NCI-H748 treated with DMSO at 0.1 percent for 48 hours (cell line): ENCODE data around the gene CEP57L1.
"Not testable (repeated sequence)": the region's sequence is repeated elsewhere in the genome, so short reads cannot be mapped to it uniquely, and the experiment has no call there.

Experiments used
- DNase-seq: peaks from one replicate; lab custom pipeline; 2025; lab: John Stamatoyannopoulos, UW

CEP57L1 gene

DNA sequence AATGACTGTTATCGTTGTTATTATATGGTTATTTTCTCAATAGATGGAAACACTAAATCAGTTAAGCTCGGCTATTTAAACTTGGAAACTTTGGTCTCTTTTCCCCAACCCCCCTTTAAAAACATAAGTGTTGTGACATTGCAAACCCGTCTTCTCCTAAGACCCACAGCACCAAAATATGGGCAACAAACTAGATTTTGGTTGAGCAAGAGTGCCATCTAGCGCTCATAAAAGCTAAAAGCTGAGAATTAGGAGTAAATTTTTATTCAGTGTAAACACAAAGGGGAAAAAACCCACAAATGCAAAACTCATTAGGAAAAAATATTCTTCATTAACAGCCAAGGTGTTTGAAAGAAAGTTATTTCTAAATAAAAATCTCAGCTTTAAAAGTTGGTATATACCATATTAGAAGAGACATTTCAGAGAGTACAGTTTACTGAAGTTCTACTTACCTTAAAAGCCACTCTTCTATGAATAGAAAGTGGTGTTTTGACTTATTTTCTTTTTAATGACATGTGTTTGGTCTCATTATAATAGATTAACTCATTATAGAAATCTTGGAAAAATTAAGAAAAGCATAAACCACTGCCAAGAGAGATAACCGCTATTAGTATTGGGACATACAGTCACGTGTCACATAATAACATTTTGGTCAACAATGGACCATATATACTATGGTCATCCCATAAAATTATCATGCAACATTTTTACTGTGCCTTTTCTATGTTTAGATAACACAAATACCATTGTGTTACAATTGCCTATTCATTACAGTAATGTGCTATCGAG, 21.8 kb upstream of the CEP57L1 start:
- peak; percentile 75 for DNase-seq

DNA sequence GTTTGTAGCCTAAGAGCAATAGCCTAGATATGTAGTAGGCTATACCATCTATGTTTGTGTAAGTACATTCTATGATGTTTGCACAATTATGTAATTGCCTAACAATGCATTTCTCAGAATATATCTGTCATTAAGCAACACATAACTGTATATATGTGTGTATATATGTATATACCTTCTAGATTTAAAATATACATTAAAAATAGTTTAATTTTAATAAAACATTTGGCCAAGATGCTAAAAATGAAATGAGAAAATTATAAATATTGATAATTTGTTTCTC, 21.2 kb upstream of the CEP57L1 start:
- no peak for DNase-seq

DNA sequence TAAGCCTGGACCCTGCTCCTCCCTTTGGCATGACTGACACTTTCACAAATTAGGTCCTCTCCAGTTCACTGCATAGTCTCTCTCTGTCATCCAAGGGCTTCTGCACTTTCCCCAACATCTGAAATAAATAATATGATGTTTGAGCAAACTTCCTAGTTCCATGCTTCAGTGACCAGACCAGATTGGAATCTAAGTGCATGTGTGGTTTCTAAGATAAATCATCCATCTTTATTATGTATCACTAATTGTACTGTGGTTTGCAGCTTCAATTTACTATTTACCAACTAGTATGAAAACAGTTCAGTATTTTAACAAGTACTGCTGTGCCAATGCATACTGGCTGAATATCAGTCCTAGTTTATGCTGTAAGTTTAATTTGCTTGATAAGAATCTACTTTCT, 19.4 kb upstream of the CEP57L1 start:
- DNase-seq = no peak

DNA sequence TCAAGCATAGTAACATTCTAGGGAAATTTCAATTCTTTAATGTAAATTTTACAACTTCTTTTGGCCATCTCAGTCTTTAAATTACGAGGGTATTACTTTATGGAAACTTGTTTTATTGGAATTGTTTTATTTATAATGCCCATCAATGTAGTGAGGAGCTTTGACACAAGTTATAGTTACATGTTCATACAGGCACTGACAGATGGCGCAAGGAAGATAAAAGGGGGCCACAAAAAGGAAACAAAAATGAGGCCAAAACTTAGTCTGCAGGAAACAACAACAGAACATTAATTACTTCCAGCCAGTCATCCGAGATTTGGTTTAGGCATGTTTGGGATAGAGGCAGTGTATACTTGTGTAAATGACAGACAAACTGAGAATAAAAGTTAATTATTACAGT, 18.9 kb upstream of the CEP57L1 start:
- no peak for DNase-seq

DNA sequence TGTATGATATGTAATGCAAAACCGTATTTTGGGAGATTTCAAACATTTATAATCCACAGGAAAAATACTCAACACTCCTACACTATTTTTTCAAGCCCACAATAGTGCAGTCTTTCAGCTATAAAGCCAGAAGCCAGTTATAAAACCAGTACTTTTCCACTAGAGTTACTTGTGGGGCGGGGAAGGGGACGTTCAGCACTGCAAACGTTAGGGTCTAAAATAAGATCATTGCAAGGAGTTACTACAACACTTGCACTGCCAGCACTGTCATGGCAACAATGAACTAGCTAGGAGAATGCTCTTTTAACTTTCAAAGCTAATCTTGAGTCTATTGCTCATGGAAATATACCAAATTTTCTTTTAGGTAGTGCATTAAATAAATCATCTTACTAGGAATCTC, 15.3 kb upstream of the CEP57L1 start:
- no peak for DNase-seq

DNA sequence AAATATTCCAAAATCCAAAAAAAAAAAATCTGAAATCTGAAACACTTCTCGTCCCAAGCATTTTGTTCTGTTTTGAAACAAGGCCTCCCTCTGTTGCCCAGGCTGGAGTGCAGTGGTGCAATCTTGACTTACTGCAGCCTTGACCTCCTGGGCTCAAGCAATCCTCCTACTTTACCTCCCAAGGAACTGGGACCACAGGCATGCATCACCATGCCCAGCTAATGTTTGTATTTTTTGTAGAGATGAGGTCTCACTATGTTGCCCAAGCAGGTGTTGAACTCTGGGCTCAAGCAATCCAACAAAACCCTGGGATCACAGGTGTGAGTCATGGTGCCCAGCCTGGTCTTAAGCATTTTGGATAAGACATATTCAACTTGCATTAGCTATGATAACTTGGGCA, 14.3 kb upstream of the CEP57L1 start:
- no peak for DNase-seq

DNA sequence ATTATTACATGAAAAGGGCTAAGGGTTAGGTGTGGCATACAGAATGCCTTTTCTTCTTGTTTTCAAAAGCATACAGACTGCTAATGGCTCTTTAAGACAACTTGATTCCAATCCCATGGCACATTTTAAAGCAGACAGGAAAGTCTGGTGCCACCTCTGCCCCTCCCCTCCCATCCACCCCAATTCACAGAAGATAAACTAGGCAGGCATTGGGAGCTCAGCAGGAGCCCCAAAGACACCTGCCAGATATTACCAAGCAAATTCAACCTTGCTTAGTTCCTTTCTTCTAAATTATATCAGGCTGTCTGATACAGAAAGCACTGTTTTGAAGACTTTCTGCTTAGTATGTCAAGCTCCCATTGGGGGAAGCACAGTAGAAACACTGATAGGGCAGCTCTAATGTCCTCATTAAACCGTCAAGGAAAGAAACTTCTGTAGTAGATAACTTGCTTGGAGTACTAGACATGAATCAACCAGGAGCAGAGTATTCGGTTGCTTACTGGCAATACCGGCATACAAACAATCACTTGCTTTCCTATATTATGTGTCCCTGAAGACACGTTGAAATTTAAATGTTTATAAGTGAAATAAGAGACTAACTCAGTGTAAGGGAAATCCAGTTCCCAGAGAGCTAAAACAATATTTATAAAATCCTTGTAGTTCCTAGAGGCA, 13.7 kb upstream of the CEP57L1 start:
- DNase-seq = no peak

DNA sequence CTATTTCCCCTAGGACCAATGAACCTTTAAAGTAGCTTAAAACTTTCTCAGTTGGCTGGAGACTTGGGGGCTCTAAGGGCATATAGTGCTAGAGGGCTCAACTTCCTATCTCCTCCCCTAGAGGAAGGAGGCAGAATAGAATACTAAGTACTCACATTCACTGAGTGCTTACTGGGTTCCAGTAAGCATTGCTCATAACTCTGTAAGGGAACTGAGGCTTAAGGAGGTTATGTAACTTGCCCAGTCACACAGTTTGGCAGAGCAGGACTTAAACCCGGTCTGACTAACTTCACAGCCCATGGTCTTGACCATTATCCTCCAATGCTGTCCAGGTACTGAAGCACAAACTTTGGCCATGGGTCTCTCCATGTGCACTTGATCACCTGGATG, 13.1 kb upstream of the CEP57L1 start:
- DNase-seq = no peak

DNA sequence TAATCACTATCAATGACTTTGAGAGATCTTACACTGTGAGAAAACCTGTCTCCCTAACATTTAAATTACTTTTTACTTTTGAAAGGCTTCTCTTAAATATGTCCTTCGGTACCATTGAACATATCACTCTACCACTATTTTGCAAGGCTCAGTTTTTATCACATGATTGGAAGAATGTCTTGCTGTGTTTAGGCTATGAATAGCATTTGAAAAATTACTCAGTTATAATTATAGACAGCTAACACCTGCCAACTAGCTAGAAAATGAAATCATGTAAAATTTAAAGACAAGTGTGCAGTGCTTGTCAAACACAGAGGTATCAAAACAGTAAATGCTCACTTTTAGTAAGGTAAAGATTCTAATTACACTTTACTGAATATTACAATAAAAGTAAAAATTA, 11.7 kb upstream of the CEP57L1 start:
- DNase-seq = no peak

DNA sequence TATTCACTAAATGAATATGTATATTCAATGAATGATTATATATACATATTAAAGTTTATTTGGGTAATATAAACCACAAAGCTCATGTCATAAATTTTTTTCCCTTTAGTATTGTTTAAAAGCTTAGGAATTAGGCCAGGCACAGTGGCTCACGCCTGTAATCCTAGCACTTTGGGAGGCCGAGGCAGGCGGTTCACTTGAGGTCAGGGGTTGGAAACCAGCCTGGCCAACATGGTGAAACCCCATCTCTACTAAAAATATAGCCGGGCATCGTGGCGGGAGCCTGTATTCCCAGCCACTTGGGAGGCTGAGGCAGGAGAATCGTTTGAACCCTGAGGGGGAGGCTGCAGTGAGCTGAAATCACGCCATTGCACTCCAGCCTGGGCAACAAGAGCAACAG, 11.2 kb upstream of the CEP57L1 start:
- DNase-seq = not testable (repeated sequence)

DNA sequence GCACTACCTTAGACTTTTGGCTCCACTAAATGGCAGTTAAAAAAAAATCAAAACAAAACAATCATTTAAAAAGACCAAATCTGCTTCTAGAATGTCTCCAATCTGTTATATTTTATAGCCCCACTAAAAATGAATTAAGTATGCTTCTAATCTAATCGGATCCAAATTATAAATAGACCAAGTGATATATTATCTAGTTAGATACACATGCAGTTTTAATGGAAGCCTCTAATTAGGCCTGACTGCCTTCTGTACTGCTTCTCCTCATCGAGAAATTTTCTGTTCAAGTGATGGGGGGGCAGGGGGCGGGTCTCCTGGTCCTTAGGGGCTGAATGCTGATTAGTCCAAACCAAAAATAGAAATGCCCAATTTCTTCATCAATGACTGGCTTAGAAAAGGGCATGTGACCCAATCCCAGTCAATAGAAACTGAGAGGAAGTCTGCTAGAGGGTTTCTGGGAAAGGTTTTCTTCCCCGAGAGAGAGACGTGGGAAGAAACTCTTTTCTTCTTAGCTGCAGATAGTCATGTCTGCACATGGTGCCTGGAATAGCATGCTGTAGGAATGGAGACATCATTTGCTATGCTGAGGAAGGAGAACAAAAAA, 7.5 kb upstream of the CEP57L1 start:
- DNase-seq = no peak

DNA sequence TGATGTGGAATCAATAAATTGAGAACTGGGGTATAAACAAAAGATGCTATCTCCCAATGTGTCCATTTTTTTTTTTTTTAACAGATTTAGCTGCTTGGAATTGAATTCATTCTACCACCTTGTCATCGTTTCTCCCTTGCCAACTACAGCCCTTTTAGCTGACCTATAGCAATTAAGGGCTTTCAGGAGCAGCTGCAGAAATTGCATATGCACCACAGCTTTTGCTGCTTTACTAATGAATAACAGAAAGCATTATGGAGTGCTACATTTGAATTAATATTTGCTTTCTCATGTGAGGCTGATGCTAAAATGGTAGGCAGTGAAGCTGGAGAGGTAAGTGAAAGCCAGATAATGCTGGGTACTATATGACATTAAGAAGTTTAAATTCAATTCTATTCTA, 6.3 kb upstream of the CEP57L1 start:
- no peak for DNase-seq

DNA sequence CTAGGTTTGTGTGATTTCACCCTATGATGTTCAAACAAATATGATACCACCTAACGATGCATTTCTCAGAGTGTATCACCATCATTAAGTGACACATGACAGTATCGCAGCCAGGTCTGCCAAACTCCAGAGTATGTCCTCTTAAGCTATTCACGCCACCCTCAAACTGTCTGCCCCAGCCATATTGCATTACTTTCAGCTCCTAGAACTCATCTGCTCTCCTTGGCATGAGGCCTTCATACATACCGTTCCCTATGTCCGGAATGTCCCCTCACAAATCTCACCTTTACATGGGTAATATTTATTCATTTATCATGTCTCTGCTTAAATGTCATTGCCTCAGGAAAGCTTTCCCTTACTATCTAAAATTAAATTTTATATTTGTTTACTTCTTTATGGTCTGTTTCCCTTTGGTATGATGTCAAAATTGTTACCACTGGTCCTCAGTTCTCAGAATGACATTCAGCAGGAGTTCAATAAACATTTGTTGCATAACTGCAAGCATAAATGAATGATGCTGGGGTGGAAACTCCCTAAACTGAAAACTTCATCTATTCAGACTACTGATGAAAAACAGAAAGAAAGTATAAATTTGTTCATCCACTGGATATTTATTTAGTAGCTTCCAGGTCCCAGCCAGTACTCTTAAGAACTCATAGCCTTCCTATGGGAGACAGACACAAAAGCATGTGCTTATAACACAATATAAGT, 3.8 kb upstream of the CEP57L1 start:
- no peak for DNase-seq

DNA sequence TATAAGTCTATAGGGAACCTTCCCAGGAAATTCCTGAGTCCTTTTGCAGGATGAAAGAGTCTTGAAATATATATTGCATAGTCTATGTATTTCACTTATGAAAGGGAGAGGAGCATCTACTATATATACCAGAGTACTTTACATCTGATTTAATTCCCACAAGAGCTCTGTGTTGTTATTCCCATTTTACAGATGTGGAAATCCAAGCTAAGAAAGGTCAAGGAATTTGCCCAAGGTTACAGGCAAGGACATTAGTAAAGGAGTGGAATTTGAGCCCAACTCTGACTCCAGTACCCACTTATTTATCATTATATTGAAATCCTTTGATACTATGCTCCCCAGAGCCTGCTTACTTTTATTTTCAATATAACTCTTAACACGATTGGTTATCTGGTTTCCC, 3.2 kb upstream of the CEP57L1 start:
- DNase-seq = no peak

DNA sequence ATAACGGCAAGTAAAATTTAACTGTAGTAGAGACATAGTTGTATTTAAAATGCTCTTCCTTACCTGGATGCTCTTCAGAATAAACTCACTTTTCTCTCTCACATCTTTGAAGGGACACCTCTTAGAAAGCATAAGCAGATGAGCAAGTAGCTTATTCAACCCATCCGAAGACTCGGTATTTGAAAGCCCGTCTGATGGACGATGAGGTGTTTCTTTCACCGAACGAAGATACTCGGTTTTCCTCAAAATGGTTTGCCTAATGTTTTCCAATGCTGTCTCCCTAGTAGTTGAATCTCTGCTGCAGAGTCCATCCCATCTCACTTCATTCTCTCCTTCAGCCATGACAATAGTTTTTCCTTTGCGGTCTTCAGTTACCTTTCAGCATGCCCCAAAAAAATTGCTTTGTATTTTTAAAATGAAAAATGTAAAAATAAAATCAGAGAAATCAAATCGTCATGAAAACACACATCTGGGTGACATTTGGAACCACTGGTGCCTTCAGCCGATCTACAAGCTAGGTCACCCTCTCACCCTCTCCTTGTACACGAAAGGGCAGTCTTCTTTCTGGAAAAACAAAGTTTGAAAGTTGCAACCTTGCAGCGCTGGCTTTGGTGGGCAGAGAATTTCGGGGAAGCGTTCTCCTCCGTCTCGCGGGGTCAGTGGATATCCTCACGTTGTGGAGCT, 1.4 kb upstream of the CEP57L1 start:
- DNase-seq = peak; percentile 31

DNA sequence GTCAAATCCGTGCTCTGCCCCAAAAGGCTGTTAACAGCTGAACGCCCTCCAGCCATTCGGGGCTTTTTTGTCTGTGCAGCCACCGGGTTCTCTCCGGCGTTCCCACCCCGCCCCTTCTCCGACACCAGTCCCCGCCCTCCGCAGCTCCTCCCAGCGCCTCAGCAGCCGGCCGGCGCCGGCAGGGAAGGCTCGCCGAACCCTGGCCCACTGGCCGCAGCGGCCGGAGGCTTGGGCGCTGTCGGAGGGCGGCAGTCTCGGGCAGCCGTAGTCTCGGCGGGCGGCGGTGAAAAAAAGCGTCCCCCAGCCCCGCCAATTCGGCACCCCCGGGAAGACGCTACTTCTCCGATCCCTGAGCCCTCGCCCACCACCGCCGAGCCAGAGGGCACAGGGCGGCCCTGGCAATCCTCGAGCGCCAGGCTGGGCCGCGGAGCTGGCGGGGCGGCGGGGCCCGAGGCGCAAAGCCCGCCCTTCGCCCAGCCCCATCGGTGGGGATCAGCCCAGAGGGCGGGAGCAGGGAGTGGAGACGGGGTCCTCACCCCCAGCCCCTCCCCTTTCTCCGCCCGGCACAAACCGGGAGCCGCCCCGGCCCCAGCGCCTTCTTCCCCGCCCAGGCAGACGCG, 781 bp upstream of the CEP57L1 start, which contains the start of gene SESN1:
Gene SESN1 (minus strand): TSS at position 431 of the 620 bp plus-strand sequence. CDS start 773 bp downstream, outside the sequence.
- peak; percentile 85 for DNase-seq

DNA sequence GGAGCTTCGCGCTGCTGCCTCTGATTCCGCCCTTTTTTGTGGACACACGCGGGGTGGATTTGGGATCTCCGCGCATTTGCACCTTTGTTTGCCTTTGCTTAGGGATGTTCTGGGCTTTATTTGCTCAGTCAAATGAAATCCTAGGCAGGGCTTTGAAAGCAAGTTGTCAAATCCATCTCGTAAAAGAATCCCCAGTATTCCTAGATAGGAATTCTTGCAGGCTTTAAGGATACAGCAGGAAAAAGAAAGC, 453 bp downstream of the CEP57L1 start:
- DNase-seq = no peak

DNA sequence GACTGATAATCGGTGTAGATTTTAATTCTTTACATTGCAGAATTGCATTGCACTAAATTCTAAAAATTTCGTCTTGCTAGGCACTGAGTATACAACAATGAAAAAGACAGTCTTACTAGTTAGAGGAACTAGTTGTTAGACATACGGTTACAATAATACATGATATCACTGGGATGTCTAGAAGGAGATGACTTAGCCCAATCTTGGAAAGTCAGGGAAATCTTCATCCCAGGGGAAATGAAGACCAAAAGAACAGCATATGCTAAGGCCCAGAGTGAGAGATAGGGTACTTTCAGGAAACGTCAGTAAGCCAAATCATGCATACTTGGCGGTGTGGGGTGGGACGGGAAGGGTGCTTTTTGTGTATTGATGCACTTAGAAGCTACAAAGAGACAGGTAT, 901 bp downstream of the CEP57L1 start:
- DNase-seq = no peak

DNA sequence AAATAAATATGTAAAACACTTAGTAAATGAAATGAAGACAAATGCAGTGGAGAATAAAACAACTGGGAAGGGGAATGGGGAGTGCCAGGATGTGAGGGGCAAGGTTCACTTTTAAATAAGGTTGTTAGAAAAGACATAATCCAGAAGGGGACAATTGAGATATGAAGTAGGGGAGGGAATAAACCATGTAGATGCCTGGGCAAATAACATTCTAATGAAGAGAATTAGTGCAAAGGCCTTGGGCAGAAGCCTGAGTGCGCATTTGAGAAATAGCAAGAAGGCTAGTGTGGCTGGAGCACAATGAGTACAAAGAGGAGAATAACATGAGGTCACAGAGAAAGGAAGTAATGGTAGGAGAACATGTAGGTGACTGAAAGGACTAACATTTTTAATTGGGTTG, 2.4 kb downstream of the CEP57L1 start:
- no peak for DNase-seq

DNA sequence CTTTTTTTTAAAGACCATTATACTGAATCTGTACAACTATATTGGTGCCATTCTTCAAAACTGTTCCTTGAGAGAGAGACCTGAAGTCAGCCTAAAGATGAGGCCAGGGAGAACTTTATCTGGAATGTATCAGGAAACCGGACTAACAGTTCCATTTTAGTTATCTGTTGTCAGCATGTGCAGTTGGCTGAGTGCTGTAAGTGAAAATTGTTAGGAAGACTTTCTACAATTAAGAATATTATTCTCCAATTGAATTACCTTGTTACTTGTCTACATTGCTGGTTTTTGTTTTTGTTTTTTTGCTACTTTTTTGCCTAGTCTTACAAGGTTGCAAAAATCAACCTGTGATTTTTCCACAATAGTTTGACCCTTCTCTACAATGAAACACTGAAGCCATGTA, 7.5 kb downstream of the CEP57L1 start:
- no peak for DNase-seq

DNA sequence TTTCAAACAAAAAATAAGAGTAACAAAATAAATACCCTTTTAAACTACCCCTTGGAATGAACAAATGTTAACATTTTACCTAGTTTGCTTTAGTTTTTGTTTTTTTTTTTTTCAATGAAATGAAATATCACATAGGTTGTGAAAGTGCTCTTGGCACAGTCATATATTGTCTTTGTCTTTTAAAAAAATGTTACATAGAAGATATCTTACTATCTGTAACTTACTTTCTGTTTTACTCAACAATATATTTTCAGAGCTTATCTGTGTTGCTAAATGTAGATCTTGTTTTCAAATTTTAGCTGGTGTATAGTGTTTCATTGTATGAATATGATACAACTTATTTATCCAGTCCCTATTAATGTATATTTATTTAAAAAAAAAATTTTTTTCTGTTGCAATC, 8.6 kb downstream of the CEP57L1 start:
- DNase-seq = no peak

DNA sequence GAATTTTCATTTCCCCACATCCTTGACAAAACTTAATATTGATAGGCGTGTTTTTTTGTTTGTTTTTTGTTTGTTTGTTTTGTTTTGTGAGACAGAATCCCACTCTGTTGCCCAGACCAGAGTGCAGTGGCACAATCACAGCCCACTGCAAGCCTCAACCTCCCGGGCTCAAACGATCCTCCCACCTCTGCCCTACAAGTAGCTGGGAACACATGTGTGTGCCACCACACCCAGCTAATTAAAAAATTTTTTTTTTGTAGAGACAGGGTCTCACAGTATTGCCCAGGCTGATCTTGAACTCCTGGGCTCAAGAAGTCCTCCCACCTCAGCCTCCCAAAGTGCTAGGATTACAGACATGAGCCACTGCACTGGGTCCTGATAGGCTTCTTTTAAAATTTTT, 9.2 kb downstream of the CEP57L1 start:
- no peak for DNase-seq
